ENCODE data around the gene FCHSD2. TPM values are rescaled to one million over a fixed set of nuclear protein-coding genes. Genes with fewer than 3 reads are reported as not detected.

The FCHSD2 gene
- total and polyA plus RNA-seq, 2 donors (not counting 1 experiment from before 2014, with no cell fraction given) = 113 to 189 TPM

DNA sequence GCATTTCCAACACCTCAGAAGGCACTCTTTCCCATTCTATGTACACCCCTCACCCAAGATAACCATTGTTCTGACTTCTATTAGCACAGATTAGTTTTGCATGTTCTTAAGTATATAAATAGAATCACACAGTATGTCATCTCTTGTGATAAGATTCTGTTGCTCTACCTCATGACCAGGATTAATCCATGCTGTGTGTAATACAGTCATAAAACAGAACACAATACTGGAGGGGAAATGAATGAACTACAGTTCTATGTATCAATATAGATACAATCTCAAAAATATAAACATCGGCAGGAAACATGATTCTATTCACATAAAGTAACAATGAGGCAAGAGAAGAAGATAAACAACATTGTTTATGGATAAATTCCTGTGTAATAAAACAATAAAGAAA, 176.4 kb downstream of the FCHSD2 start:
- H3K27me3 Mint-ChIP-seq = no peaks in the 10 kb centered on the region
- ChIA-PET POLR2A (no interaction called here), CTCF (no interaction called here)
- Histone ChIP-seq H3K9me3 (ENCODE audit: control extremely low read depth in 1 of 3, control insufficient read depth in 2 of 3, insufficient read depth in 1 of 3, low read length in 2 of 3) (peaks cover 0 to 3% (median 0%) of the 10 kb centered on the region in 3 donors), H3K27me3 (replicated peaks in 1 of 4; ENCODE audit: control extremely low read depth in 1 of 4, control insufficient read depth in 3 of 4, insufficient read depth in 4 of 4, low read length in 3 of 4) (no peaks in the 10 kb centered on the region), H3K4me3 (ENCODE audit: control extremely low read depth in 1 of 5, extremely low read depth in 1 of 5, insufficient read depth in 1 of 5, low read depth in 2 of 5, low read length in 4 of 5) (no peak overlapping the region), H3K9ac (ENCODE audit: low read length) (no peak overlapping the region), H4K20me1 (ENCODE audit: control insufficient read depth, insufficient read depth, low read length, poor library complexity, severe bottlenecking) (no peaks in the 10 kb centered on the region), H3K4me2 (replicated peaks; ENCODE audit: low read depth, low read length, poor library complexity, severe bottlenecking) (no peak overlapping the region), H3K36me3 (replicated peaks in 1 of 2; ENCODE audit: control extremely low read depth in 1 of 2, control insufficient read depth in 1 of 2, extremely low read depth in 1 of 2, insufficient read depth in 2 of 2, low read length in 1 of 2) (peaks cover 4 to 61% of the 10 kb centered on the region in 2 experiments), H3K27ac (ENCODE audit: low read length in 2 of 2) (peak overlapping the region in 1 of 2 donors; percentile 9), H3K4me1 (ENCODE audit: control insufficient read depth in 2 of 2, insufficient read depth in 2 of 2, low read length in 2 of 2) (peaks cover 12 to 22% of the 10 kb centered on the region in 2 donors), H2AFZ (ENCODE audit: insufficient read depth, low read depth, low read length, poor library complexity, severe bottlenecking) (no peak overlapping the region), H3K79me2 (ENCODE audit: control insufficient read depth, insufficient read depth, low read length) (peaks cover 89% of the 10 kb centered on the region)
- ATAC-seq (ENCODE audit: low read depth) (no peak), DNase-seq (no peak)
- peak overlapping the region; percentile 51 for H3K27ac Mint-ChIP-seq
- H3K9me3 Mint-ChIP-seq (ENCODE audit: insufficient read depth) = no peaks in the 10 kb centered on the region
- H3K4me3 Mint-ChIP-seq = no peak overlapping the region
- no CpG with 5 or more reads among the region's 1 CpG for WGBS (ENCODE audit: insufficient coverage)
- intact Hi-C loops (cut with micrococcal nuclease) = loop anchor here (5.0 kb wide), 1 partner anchor 37 kb away; no protein-coding TSS in a partner anchor
- no peak for TF ChIP-seq CTCF (IDR thresholded peaks at IDR 0.05)
- peaks cover 38% of the 10 kb centered on the region for H3K4me1 Mint-ChIP-seq

DNA sequence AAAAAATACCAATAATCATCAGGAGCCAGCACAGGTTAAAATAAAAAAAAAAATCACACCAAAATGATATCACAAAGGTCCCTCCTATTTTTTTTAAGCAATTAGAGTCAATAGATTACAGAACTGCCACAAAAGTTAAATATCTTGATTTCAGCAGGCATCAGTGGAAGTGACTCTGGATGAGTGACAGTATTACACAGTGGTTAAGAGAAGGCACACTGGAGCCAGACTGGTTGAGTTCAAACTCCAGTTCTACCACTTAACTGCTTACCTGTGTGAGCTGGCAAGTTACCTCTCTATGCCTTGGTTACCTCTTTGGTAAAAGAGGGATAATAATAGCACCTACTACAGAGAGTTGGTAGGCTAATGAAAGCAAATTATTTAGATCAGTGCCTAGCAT, 179.4 kb downstream of the FCHSD2 start:
- peak overlapping the region in 1 of 2 donors; percentile 28 for H3K27ac ChIP-seq (ENCODE audit: low read length in 2 of 2)

More for the DNA sequence above, 179.4 kb downstream of the FCHSD2 start:
- TF ChIP-seq EZH2 (IDR thresholded peaks at IDR 0.05; ENCODE audit: borderline replicate concordance, insufficient read depth, low read depth, low read length, poor library complexity, severe bottlenecking) = no peak
- TF ChIP-seq CTCF (IDR thresholded peaks at IDR 0.05) = no peak
- Histone ChIP-seq H3K27me3 (replicated peaks in 1 of 4; ENCODE audit: control extremely low read depth in 1 of 4, control insufficient read depth in 3 of 4, insufficient read depth in 4 of 4, low read length in 3 of 4) (no peaks in the 10 kb centered on the region), H3K9me3 (ENCODE audit: control extremely low read depth in 1 of 3, control insufficient read depth in 2 of 3, insufficient read depth in 1 of 3, low read length in 2 of 3) (peaks cover 0 to 3% (median 0%) of the 10 kb centered on the region in 3 donors), H3K79me2 (ENCODE audit: control insufficient read depth, insufficient read depth, low read length) (peaks cover 91% of the 10 kb centered on the region), H3K36me3 (replicated peaks in 1 of 2; ENCODE audit: control extremely low read depth in 1 of 2, control insufficient read depth in 1 of 2, extremely low read depth in 1 of 2, insufficient read depth in 2 of 2, low read length in 1 of 2) (peaks cover 0 to 61% of the 10 kb centered on the region in 2 experiments), H4K20me1 (ENCODE audit: control insufficient read depth, insufficient read depth, low read length, poor library complexity, severe bottlenecking) (peaks cover 5% of the 10 kb centered on the region), H3K4me3 (ENCODE audit: control extremely low read depth in 1 of 5, extremely low read depth in 1 of 5, insufficient read depth in 1 of 5, low read depth in 2 of 5, low read length in 4 of 5) (no peak overlapping the region), H3K4me2 (replicated peaks; ENCODE audit: low read depth, low read length, poor library complexity, severe bottlenecking) (no peak overlapping the region), H3K9ac (ENCODE audit: low read length) (no peak overlapping the region), H2AFZ (ENCODE audit: insufficient read depth, low read depth, low read length, poor library complexity, severe bottlenecking) (no peak overlapping the region), H3K4me1 (ENCODE audit: control insufficient read depth in 2 of 2, insufficient read depth in 2 of 2, low read length in 2 of 2) (peaks cover 9 to 11% of the 10 kb centered on the region in 2 donors)
- Mint-ChIP-seq H3K27ac (no peak overlapping the region), H3K4me3 (no peak overlapping the region), H3K9me3 (ENCODE audit: insufficient read depth) (no peaks in the 10 kb centered on the region), H3K4me1 (peaks cover 23% of the 10 kb centered on the region), H3K27me3 (no peaks in the 10 kb centered on the region)
- POLR2A ChIA-PET = no interaction called here
- DNase-seq (no peak), ATAC-seq (ENCODE audit: low read depth) (no peak)
- intact Hi-C loops (cut with micrococcal nuclease) = no loop called here
- CTCF ChIA-PET = no interaction called here

Data from B cell (primary cell).